ENCODE results near the gene MYL5.

MYL5 gene

DNA sequence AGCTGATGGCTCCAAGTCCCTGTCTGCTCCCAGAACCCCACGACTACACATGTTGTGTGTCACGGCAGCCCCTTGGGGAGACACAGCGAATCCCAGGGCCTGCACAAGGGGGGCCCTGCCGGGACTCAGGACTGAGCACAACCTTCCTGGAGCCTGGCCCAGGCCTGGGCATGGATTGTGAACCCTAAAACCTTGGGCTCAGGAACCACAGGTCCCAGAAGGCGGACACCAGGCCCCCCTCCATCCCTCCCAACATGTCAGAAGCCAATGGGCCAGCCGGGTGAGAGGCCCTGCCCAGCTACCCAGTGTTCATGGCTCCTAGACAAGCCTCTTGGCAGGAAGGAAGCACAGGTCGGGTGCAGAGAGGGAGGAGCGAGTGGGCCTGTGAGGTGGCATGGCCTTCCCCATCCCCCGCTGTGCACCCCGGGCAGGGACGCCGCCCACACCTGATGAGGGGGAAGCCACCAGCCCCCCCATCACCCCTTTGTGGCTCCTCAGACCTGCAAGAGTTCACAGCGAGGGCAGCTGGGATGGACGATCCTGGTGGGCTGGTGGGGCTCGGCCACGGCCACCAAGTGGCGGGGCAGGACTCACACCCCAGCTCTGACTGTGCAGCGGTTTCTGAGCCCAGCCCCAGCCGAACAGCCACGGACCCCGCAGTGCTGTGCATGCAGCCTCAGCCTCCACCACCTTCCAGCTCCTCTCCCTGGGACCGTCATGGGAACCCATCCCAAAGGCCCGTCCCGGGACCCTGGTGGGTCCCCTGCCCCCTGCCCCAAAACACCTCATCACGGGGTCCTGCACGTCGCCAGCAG, 45.3 kb upstream of the MYL5 start:
- Histone ChIP-seq H3F3A (ENCODE audit: insufficient read depth) (no peaks in the 10 kb centered on the region), H3K27ac (ENCODE audit: low read depth, low read length) (no peak overlapping the region), H3K9me2 (replicated peaks; ENCODE audit: insufficient read depth, low read length) (no peaks in the 10 kb centered on the region), H3K36me3 (ENCODE audit: low read length) (no peaks in the 10 kb centered on the region), H3K9ac (ENCODE audit: low read length) (no peak overlapping the region), H3K4me3 (ENCODE audit: insufficient read depth, low read length, poor library complexity, severe bottlenecking) (no peak overlapping the region), H3K4me2 (ENCODE audit: low read depth, low read length, poor library complexity, severe bottlenecking) (no peak overlapping the region), H3K27me3 (ENCODE audit: low read length) (no peaks in the 10 kb centered on the region), H4K20me1 (ENCODE audit: low read depth, low read length) (no peaks in the 10 kb centered on the region), H2AFZ (ENCODE audit: low read depth, low read length, severe bottlenecking) (no peak overlapping the region), H3K79me2 (ENCODE audit: insufficient read depth, low read length) (no peaks in the 10 kb centered on the region), H3K9me3 (ENCODE audit: insufficient read depth, low read length) (no peaks in the 10 kb centered on the region)
- TF ChIP-seq EZH2phosphoT487 (conservative IDR thresholded peaks at IDR 0.05; ENCODE audit: low read length), result no peak
- TF ChIP-seq, protein P1, sequence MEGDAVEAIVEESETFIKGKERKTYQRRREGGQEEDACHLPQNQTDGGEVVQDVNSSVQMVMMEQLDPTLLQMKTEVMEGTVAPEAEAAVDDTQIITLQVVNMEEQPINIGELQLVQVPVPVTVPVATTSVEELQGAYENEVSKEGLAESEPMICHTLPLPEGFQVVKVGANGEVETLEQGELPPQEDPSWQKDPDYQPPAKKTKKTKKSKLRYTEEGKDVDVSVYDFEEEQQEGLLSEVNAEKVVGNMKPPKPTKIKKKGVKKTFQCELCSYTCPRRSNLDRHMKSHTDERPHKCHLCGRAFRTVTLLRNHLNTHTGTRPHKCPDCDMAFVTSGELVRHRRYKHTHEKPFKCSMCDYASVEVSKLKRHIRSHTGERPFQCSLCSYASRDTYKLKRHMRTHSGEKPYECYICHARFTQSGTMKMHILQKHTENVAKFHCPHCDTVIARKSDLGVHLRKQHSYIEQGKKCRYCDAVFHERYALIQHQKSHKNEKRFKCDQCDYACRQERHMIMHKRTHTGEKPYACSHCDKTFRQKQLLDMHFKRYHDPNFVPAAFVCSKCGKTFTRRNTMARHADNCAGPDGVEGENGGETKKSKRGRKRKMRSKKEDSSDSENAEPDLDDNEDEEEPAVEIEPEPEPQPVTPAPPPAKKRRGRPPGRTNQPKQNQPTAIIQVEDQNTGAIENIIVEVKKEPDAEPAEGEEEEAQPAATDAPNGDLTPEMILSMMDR (IDR thresholded peaks at IDR 0.05; ENCODE audit: insufficient read depth, low read length, poor library complexity, severe bottlenecking), result no peak

- H3K27me3 ChIP-seq (ENCODE audit: low read length), result no peaks in the 10 kb centered on the region
- TF ChIP-seq, protein P1 (IDR thresholded peaks at IDR 0.05; ENCODE audit: insufficient read depth, low read length, poor library complexity, severe bottlenecking), result no peak
- no peak for TF ChIP-seq EZH2phosphoT487 (conservative IDR thresholded peaks at IDR 0.05; ENCODE audit: low read length)
- no peak overlapping the region for H3K9ac ChIP-seq (ENCODE audit: low read length)
- no peaks in the 10 kb centered on the region for H4K20me1 ChIP-seq (ENCODE audit: low read depth, low read length)
- H3K4me3 ChIP-seq (ENCODE audit: insufficient read depth, low read length, poor library complexity, severe bottlenecking), result no peak overlapping the region
- H3K79me2 ChIP-seq (ENCODE audit: insufficient read depth, low read length), result no peaks in the 10 kb centered on the region
- H3K36me3 ChIP-seq (ENCODE audit: low read length), result no peaks in the 10 kb centered on the region
- H3K9me3 ChIP-seq (ENCODE audit: insufficient read depth, low read length), result no peaks in the 10 kb centered on the region
- no peak overlapping the region for H2AFZ ChIP-seq (ENCODE audit: low read depth, low read length, severe bottlenecking)
- H3F3A ChIP-seq (ENCODE audit: insufficient read depth), result no peaks in the 10 kb centered on the region
- no peak overlapping the region for H3K27ac ChIP-seq (ENCODE audit: low read depth, low read length)
- H3K4me2 ChIP-seq (ENCODE audit: low read depth, low read length, poor library complexity, severe bottlenecking), result no peak overlapping the region
- no peaks in the 10 kb centered on the region for H3K9me2 ChIP-seq (replicated peaks; ENCODE audit: insufficient read depth, low read length)
These were observed 44.8 kb upstream of the MYL5 start for GRCh38 chr4:629636-629914.

DNA sequence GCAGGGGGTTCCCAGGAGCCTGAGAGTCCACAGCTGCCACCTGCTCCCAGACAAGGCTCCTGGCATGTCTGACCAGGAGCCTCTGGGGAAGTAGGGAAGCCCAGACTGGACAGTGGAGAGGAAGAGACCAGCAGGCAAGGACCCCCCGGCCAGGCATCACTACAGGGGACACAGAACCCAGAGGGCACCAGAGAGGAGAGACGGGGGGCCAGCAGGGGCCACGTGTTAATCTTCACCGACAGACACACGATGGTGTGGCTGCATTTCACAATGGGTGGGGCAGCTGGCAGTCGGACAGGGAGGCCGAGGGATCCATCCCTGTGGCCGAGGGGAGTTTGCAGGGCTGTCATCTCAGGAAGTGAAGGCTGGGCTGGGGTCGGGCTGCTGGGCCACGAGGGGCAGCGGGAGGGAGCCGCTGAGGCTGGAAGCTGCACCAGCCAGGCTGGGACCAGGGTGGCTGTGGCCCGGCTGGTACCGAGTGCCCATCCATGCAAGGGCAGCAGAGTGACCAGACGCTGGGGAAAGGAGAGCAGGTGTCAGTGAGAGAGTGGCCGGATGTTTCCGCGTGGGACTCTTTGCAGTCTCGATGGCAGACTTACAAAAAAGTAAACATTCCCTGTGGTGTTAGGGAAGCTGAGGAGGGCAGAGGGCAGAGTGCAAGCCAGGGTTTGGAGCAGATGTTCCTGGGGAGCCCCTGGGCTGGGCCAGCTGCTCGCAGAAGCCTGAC, 44.3 kb upstream of the MYL5 start:
- H3K9me2 ChIP-seq (replicated peaks; ENCODE audit: insufficient read depth, low read length), result no peaks in the 10 kb centered on the region
- TF ChIP-seq EZH2phosphoT487 (conservative IDR thresholded peaks at IDR 0.05; ENCODE audit: low read length), result no peak
- TF ChIP-seq, protein P1 (IDR thresholded peaks at IDR 0.05; ENCODE audit: insufficient read depth, low read length, poor library complexity, severe bottlenecking), result no peak
- H3K4me3 ChIP-seq (ENCODE audit: insufficient read depth, low read length, poor library complexity, severe bottlenecking), result no peak overlapping the region
- H3K9ac ChIP-seq (ENCODE audit: low read length), result no peak overlapping the region
- H4K20me1 ChIP-seq (ENCODE audit: low read depth, low read length), result no peaks in the 10 kb centered on the region
- H2AFZ ChIP-seq (ENCODE audit: low read depth, low read length, severe bottlenecking), result no peak overlapping the region
- H3K79me2 ChIP-seq (ENCODE audit: insufficient read depth, low read length), result no peaks in the 10 kb centered on the region
- no peak overlapping the region for H3K4me2 ChIP-seq (ENCODE audit: low read depth, low read length, poor library complexity, severe bottlenecking)
- H3K36me3 ChIP-seq (ENCODE audit: low read length), result no peaks in the 10 kb centered on the region
- no peaks in the 10 kb centered on the region for H3K27me3 ChIP-seq (ENCODE audit: low read length)
- no peaks in the 10 kb centered on the region for H3K9me3 ChIP-seq (ENCODE audit: insufficient read depth, low read length)
- H3F3A ChIP-seq (ENCODE audit: insufficient read depth), result no peaks in the 10 kb centered on the region
- H3K27ac ChIP-seq (ENCODE audit: low read depth, low read length), result no peak overlapping the region
